Measurements from ENCODE around the gene CYP19A1. TPM values are rescaled to one million over a fixed set of nuclear protein-coding genes. Genes with fewer than 3 reads are reported as not detected.

CYP19A1 gene
- total and polyA plus RNA-seq, 9 of the 15 experiments (the other 6 are each of a cell fraction or from before 2014, with no cell fraction given), result 0.16 to 0.63 (median 0.47) TPM; not detected in 3

- no peak overlapping the region for H3K4me3 ChIP-seq
- FAIRE-seq (no peak), DNase-seq (ENCODE audit: extremely low read depth in 1 of 4, low spot score in 3 of 4) (no peak), ATAC-seq (no peak)
- no TSS peak for BruUV-seq (replicated peaks)
- peaks cover 0 to 5% of the 10 kb centered on the region in 2 experiments; a peak in 1 of 5 replicates for H3K4me1 ChIP-seq (replicated peaks in 1 of 2; ENCODE audit: control insufficient read depth in 2 of 2, insufficient read depth in 2 of 2, low read length in 2 of 2)
- ChIA-PET POLR2A (no interaction called here), CTCF (ENCODE audit: low intra/inter-chr PET ratio) (no interaction called here)
- H3K9ac ChIP-seq (ENCODE audit: insufficient read depth in 1 of 2, low read depth in 2 of 2, low read length in 2 of 2), result no peak overlapping the region
- in situ Hi-C loops (cut with MboI), result no loop called here
- no peaks in the 10 kb centered on the region for H3K9me3 ChIP-seq (replicated peaks; ENCODE audit: control insufficient read depth, insufficient read depth, low read depth, low read length)
- 1% methylated on average over 3 of the region's 3 CpGs for WGBS (ENCODE audit: insufficient coverage, low coverage, missing lambda C conversion rate)
- H3K27ac ChIP-seq (ENCODE audit: extremely low read depth, low read depth, low read length), result no peak overlapping the region
- H4K20me1 ChIP-seq (replicated peaks; ENCODE audit: control insufficient read depth, insufficient read depth, low read length), result no peaks in the 10 kb centered on the region
- no peaks in the 10 kb centered on the region for H3K9me1 ChIP-seq (ENCODE audit: control insufficient read depth, insufficient read depth, low read length)
- H3K36me3 ChIP-seq (ENCODE audit: control insufficient read depth, insufficient read depth, low read length), result no peaks in the 10 kb centered on the region
- peaks cover 17 to 29% of the 10 kb centered on the region in 2 experiments; a peak in 4 of 5 replicates for H3K27me3 ChIP-seq (ENCODE audit: control insufficient read depth in 2 of 2, insufficient read depth in 2 of 2, low read length in 2 of 2)
- intact Hi-C loops (cut with micrococcal nuclease), result no loop called here
- no peaks in the 10 kb centered on the region for H3K79me2 ChIP-seq (ENCODE audit: control insufficient read depth, insufficient read depth, low read length)
- no peak for TF ChIP-seq PTBP1 (IDR thresholded peaks at IDR 0.05; ENCODE audit: low read depth, low read length)
- TF ChIP-seq, protein P1, sequence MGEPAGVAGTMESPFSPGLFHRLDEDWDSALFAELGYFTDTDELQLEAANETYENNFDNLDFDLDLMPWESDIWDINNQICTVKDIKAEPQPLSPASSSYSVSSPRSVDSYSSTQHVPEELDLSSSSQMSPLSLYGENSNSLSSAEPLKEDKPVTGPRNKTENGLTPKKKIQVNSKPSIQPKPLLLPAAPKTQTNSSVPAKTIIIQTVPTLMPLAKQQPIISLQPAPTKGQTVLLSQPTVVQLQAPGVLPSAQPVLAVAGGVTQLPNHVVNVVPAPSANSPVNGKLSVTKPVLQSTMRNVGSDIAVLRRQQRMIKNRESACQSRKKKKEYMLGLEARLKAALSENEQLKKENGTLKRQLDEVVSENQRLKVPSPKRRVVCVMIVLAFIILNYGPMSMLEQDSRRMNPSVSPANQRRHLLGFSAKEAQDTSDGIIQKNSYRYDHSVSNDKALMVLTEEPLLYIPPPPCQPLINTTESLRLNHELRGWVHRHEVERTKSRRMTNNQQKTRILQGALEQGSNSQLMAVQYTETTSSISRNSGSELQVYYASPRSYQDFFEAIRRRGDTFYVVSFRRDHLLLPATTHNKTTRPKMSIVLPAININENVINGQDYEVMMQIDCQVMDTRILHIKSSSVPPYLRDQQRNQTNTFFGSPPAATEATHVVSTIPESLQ (CRISPR knock-in tag; IDR thresholded peaks at IDR 0.05), result no peak
- TF ChIP-seq MTA2 (IDR thresholded peaks at IDR 0.05; ENCODE audit: low read depth), result no peak
- no peak for TF ChIP-seq BMI1 (IDR thresholded peaks at IDR 0.05; ENCODE audit: low read length)
- TF ChIP-seq, protein P2, sequence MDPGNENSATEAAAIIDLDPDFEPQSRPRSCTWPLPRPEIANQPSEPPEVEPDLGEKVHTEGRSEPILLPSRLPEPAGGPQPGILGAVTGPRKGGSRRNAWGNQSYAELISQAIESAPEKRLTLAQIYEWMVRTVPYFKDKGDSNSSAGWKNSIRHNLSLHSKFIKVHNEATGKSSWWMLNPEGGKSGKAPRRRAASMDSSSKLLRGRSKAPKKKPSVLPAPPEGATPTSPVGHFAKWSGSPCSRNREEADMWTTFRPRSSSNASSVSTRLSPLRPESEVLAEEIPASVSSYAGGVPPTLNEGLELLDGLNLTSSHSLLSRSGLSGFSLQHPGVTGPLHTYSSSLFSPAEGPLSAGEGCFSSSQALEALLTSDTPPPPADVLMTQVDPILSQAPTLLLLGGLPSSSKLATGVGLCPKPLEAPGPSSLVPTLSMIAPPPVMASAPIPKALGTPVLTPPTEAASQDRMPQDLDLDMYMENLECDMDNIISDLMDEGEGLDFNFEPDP (CRISPR knock-in tag; IDR thresholded peaks at IDR 0.05), result no peak
- no peak for TF ChIP-seq ZNF589 (CRISPR knock-in tag; IDR thresholded peaks at IDR 0.05; ENCODE audit: low read depth)
- no peak overlapping the region for H3K4me2 ChIP-seq (ENCODE audit: insufficient read depth, low read length)
- H2AFZ ChIP-seq (ENCODE audit: low read depth, low read length), result no peak overlapping the region
Observed at GRCh38 chr15:51346136-51346535, 7.7 kb upstream of the CYP19A1 start.

Measured in K562 (cell line).